HCT116 (cell line): ENCODE data around the gene IL15RA. TPM values are rescaled to one million over a fixed set of nuclear protein-coding genes. Genes with fewer than 3 reads are reported as not detected.

ENCODE experiments used
- ATAC-seq: fragments of 200-7000 bp; cut with Tn5 transposase; 2 replicates; pipeline ENCODE4 v1.9.1; 2020; ENCODE audit warnings: mild to moderate bottlenecking, moderate library complexity
- BruUV-seq: library from RNA; stranded (reverse); fragments of 400-500 nt; replicated peaks from 2 replicates; lab custom pipeline; 2021; lab: Mats Ljungman, UMichigan
- CTCF ChIA-PET: fragments of 300-600 bp; sonication (Branson Sonifier 250); formaldehyde crosslinking; loops from one replicate; lab custom pipeline; 2021; ENCODE audit warnings: antibody characterized with exemption; lab: Charles Lee
- POLR2A ChIA-PET: fragments of 300-600, 350-600 bp; sonication (Branson Sonifier 250); formaldehyde crosslinking; loops from one replicate; lab custom pipeline; 2021; ENCODE audit warnings: antibody characterized with exemption; lab: Charles Lee
- RAD21 ChIA-PET, 2 experiments: fragments of 300-600 bp; sonication (Branson Sonifier 250); formaldehyde crosslinking; loops; one replicate each; lab custom pipeline; 2023; ENCODE audit warnings: low total read pairs in 2 of 2; ENCODE audit not compliant: uncharacterized antibody in 2 of 2, unreplicated experiment in 2 of 2, low non-redundant PET in 1 of 2; lab: Charles Lee
- DNase-seq: peaks from one replicate; pipeline ENCODE4 v3.0.0-alpha.2; 2010; ENCODE audit warnings: low read depth, low spot score
- H2AFZ ChIP-seq: fragments of 200-600 bp; shearing (Covaris generic), sonication (generic); 2 replicates; pipeline ENCODE4 v1.6.1; 2017; ENCODE audit warnings: low read depth, mixed run types, mixed read lengths, antibody characterized with exemption, low read length; ENCODE audit not compliant: poor library complexity, severe bottlenecking
- H3K27ac ChIP-seq: 2 replicates; pipeline ENCODE4 v1.5.1; 2012; ENCODE audit warnings: low read depth, low read length
- H3K27me3 ChIP-seq: fragments of 200-600 bp; sonication (generic); 2 replicates; pipeline ENCODE4 v1.6.1; 2016; ENCODE audit warnings: mixed run types, low read length, mixed read lengths; ENCODE audit not compliant: insufficient read depth
- H3K36me3 ChIP-seq, 2 experiments: fragments of 200-500 bp in 1 of 2; fragments of 200-600 bp in 1 of 2; sonication (Bioruptor generic) in 1 of 2; sonication (generic) in 1 of 2; 2 replicates each; pipeline versions ENCODE4 v1.5.1 to v1.6.1; 2014 to 2016; ENCODE audit warnings: low read length in 2 of 2, inconsistent platforms in 1 of 2, mixed read lengths in 1 of 2, mixed run types in 1 of 2; ENCODE audit not compliant: insufficient read depth in 2 of 2, control insufficient read depth in 1 of 2
- H3K4me1 ChIP-seq, 2 experiments: fragments of 200-600 bp in 1 of 2; sonication (generic) in 1 of 2; 2 replicates each; pipeline versions ENCODE4 v1.5.1 to v1.6.1; 2012 to 2017; ENCODE audit warnings: low read length in 2 of 2, inconsistent platforms in 1 of 2, mild to moderate bottlenecking in 1 of 2, mixed read lengths in 1 of 2, mixed run types in 1 of 2, moderate library complexity in 1 of 2; ENCODE audit not compliant: insufficient read depth in 2 of 2, control insufficient read depth in 1 of 2
- H3K4me2 ChIP-seq: fragments of 200-600 bp; sonication (generic); 2 replicates; pipeline ENCODE4 v1.6.1; 2017; ENCODE audit warnings: mixed run types, low read length, mixed read lengths
- H3K4me3 ChIP-seq, 2 experiments: fragments of 200-600 bp in 1 of 2; sonication (generic) in 1 of 2; replicated peaks in 1 of 2; 2 replicates each; pipeline ENCODE4 v1.5.1; 2011 to 2016; ENCODE audit warnings: low read length in 2 of 2, control low read depth in 1 of 2, low read depth in 1 of 2, mild to moderate bottlenecking in 1 of 2, mixed read lengths in 1 of 2, mixed run types in 1 of 2
- H3K79me2 ChIP-seq: fragments of 200-600 bp; sonication (generic); 2 replicates; pipeline ENCODE4 v1.6.1; 2017; ENCODE audit warnings: mild to moderate bottlenecking, mixed run types, low read length, moderate library complexity, mixed read lengths; ENCODE audit not compliant: insufficient read depth
- H3K9ac ChIP-seq: fragments of 200-600 bp; sonication (generic); 2 replicates; pipeline ENCODE4 v1.6.1; 2016; ENCODE audit warnings: low read length, mixed read lengths
- H3K9me2 ChIP-seq: fragments of 200-600 bp; sonication (generic), shearing (Covaris generic); 2 replicates; pipeline ENCODE4 v1.6.1; 2017; ENCODE audit warnings: mixed run types, mild to moderate bottlenecking, moderate library complexity; ENCODE audit not compliant: insufficient read depth
- H3K9me3 ChIP-seq, 2 experiments: fragments of 200-500 bp in 1 of 2; fragments of 200-600 bp in 1 of 2; sonication (Bioruptor generic) in 1 of 2; sonication (generic) in 1 of 2; 2 replicates each; pipeline ENCODE4 v1.6.1; 2014 to 2017; ENCODE audit warnings: low read length in 2 of 2, mixed read lengths in 2 of 2, inconsistent platforms in 1 of 2, low read depth in 1 of 2, mild to moderate bottlenecking in 1 of 2, mixed run types in 1 of 2, moderate library complexity in 1 of 2; ENCODE audit not compliant: control insufficient read depth in 1 of 2, insufficient read depth in 1 of 2
- H4K20me1 ChIP-seq: fragments of 200-600 bp; sonication (generic), shearing (Covaris generic); 2 replicates; pipeline ENCODE4 v1.6.1; 2017; ENCODE audit warnings: mixed run types, mild to moderate bottlenecking, moderate library complexity; ENCODE audit not compliant: insufficient read depth
- CBX3 ChIP-seq: IDR thresholded peaks from 2 replicates; pipeline ENCODE4 v1.6.1; 2012; ENCODE audit warnings: low read depth
- CTCF ChIP-seq, 3 experiments: fragments of 200-600 bp in 1 of 3; sonication (generic) in 1 of 3; IDR thresholded peaks in 2 of 3; conservative IDR thresholded peaks in 1 of 3; 2 replicates each; pipeline ENCODE4 v1.5.1; 2012 to 2017; ENCODE audit warnings: low read depth in 2 of 3, low read length in 2 of 3, antibody characterized with exemption in 1 of 3, borderline replicate concordance in 1 of 3, control low read depth in 1 of 3, mild to moderate bottlenecking in 1 of 3, mixed read lengths in 1 of 3, mixed run types in 1 of 3, moderate library complexity in 1 of 3; ENCODE audit not compliant: insufficient read depth in 1 of 3
- EGR1 ChIP-seq: IDR thresholded peaks from 2 replicates; pipeline ENCODE4 v1.6.1; 2012; ENCODE audit warnings: low read depth
- FOSL1 ChIP-seq: IDR thresholded peaks from 2 replicates; pipeline ENCODE4 v1.6.1; 2012; ENCODE audit warnings: low read depth
- JUND ChIP-seq: IDR thresholded peaks from 2 replicates; pipeline ENCODE4 v1.6.1; 2012
- RAD21 ChIP-seq: IDR thresholded peaks from 2 replicates; pipeline ENCODE4 v1.6.1; 2012; ENCODE audit warnings: low read depth, mild to moderate bottlenecking
- SIN3A ChIP-seq: IDR thresholded peaks from 2 replicates; pipeline ENCODE4 v1.6.1; 2012; ENCODE audit warnings: low read depth
- ZNF274 ChIP-seq: fragments of 200-500 bp; sonication (Bioruptor generic); IDR thresholded peaks from 2 replicates; pipeline ENCODE4 v1.6.1; 2014; ENCODE audit warnings: mild to moderate bottlenecking, low read depth, low read length, inconsistent platforms
- intact Hi-C: fragments of 100-400 bp; cut with micrococcal nuclease; formaldehyde crosslinking; loops from 2 replicates; pipeline ENCODE4 v1.10.0; 2022
- total RNA-seq: library from RNA; stranded (reverse); gene quantifications from one replicate; pipeline ENCODE4 v1.2.1, GENCODE V29; 2021; ENCODE audit not compliant: unreplicated experiment

Gene IL15RA
- total RNA-seq, 1 experiment from 2014 or later: 10.5 TPM

GRCh38 chr10:5952731-5953385 is 24.5 kb downstream of the IL15RA start:
- intact Hi-C loops: loop anchor here (5.0 kb wide), 1 partner anchor 449 kb away; no protein-coding TSS in a partner anchor
- H3K79me2 ChIP-seq: no peaks in the 10 kb centered on the region
- H3K9me2 ChIP-seq: no peaks in the 10 kb centered on the region
- no TSS peak for BruUV-seq
- no peak overlapping the region for H2AFZ ChIP-seq
- H3K27ac ChIP-seq: no peak overlapping the region
- no peaks in the 10 kb centered on the region for H3K27me3 ChIP-seq
- no peaks in the 10 kb centered on the region for H3K36me3 ChIP-seq
- POLR2A ChIA-PET: no interaction called here
- no peak overlapping the region for H3K4me2 ChIP-seq
- RAD21 ChIA-PET: no interaction called here
- H3K4me3 ChIP-seq: no peak overlapping the region
- no peaks in the 10 kb centered on the region for H3K9me3 ChIP-seq
- DNase-seq (no peak), ATAC-seq (no peak)
- CTCF ChIA-PET: no interaction called here
- H3K9ac ChIP-seq: no peak overlapping the region
- TF ChIP-seq SIN3A: no peak
- H3K4me1 ChIP-seq: peaks cover 11 to 14% of the 10 kb centered on the region in 2 experiments; a peak in 3 of 4 replicates
- H4K20me1 ChIP-seq: no peaks in the 10 kb centered on the region

DNA sequence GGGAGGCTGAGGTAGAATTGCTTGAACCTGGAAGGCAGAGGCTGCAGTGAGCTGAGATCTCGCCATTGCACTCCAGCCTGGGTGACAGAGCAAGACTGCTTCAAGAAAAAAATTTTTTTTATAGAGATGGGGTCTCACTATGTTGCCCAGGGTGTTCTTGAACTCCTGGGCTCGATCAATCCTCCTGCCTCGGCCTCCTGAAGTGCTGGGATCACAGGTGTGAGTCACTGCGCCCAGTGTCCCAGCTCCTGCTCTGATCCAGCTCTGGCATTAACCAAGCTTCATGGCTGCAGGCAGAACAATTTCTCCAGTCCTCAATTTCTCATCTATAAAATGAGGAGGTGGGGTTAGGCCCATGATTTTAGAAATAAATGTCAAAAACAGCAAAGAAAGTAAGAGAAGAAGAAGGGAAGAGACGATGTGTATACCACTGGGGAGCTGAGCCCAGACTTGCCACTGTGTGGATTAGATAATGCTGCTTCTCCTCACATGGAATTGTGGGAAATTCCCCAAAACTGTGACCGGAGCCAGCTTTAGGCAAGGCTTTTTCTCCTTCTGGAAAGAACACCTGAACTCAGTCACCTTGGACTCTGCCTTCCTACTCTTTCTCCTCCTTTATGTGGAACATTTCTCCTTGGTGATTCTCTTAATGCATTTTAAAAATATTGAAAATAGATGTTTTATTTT is 25.5 kb downstream of the IL15RA start:
- H3K9ac ChIP-seq: no peak overlapping the region
- no peak overlapping the region for H2AFZ ChIP-seq
- no peaks in the 10 kb centered on the region for H3K9me3 ChIP-seq
- ATAC-seq: no peak
- RAD21 ChIA-PET: no interaction called here
- H3K36me3 ChIP-seq: no peaks in the 10 kb centered on the region
- no peaks in the 10 kb centered on the region for H3K79me2 ChIP-seq
- intact Hi-C loops: loop anchor here (5.0 kb wide), 1 partner anchor 450 kb away; no protein-coding TSS in a partner anchor
- BruUV-seq: no TSS peak
- POLR2A ChIA-PET: no interaction called here
- H3K4me2 ChIP-seq: no peak overlapping the region
- H3K4me1 ChIP-seq: peaks cover 11 to 14% of the 10 kb centered on the region in 2 experiments; a peak in 3 of 4 replicates
- H3K9me2 ChIP-seq: no peaks in the 10 kb centered on the region
- H4K20me1 ChIP-seq: no peaks in the 10 kb centered on the region
- TF ChIP-seq CTCF (IDR thresholded peaks at IDR 0.05 in 2 of 3, conservative IDR thresholded peaks at IDR 0.05 in 1 of 3; ENCODE audit: borderline replicate concordance in 1 of 3, insufficient read depth in 1 of 3, low read depth in 2 of 3, low read length in 2 of 3): no peak
- no peak for TF ChIP-seq CBX3
- TF ChIP-seq EGR1: no peak
- no peak for TF ChIP-seq JUND
- TF ChIP-seq RAD21: no peak
- TF ChIP-seq FOSL1: no peak
- TF ChIP-seq ZNF274: no peak
- CTCF ChIA-PET: interaction anchor here (1.6 kb wide), 1 partner anchor 135 kb away, joined by 4 read pairs; no protein-coding TSS in a partner anchor
- no peak overlapping the region for H3K4me3 ChIP-seq
- H3K27me3 ChIP-seq: no peaks in the 10 kb centered on the region
- H3K27ac ChIP-seq: no peak overlapping the region
- DNase-seq: no peak
